ENCODE results near the gene FABP1.

The FABP1 gene

GRCh38 chr2:88137833-88138232, 10.0 kb upstream of the FABP1 start:
- DNase-seq (ENCODE audit: low spot score): no peak

- no peak for DNase-seq (ENCODE audit: low spot score)
Observed at GRCh38 chr2:88136817-88137216, 9.0 kb upstream of the FABP1 start.

DNA sequence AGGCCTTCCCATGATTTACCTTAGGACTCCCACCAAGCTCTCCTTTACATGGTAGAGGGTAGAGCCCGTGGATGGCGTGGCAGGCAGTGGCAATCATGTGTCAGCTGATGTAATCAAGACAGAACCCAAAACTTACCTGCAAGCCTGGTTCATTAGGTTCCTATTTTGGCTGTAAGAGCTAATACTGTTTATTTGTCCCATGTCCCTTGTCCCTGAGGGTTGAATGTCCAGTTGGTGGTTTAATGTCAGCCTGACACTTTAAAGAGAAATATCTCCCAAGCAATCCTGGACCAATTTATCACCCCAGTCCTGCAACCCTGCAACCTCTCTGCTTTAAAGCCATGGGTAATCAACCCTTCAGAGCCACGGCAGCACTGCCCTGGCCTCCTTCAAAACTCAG, 6.0 kb upstream of the FABP1 start:
- DNase-seq (ENCODE audit: low spot score): no peak

DNA sequence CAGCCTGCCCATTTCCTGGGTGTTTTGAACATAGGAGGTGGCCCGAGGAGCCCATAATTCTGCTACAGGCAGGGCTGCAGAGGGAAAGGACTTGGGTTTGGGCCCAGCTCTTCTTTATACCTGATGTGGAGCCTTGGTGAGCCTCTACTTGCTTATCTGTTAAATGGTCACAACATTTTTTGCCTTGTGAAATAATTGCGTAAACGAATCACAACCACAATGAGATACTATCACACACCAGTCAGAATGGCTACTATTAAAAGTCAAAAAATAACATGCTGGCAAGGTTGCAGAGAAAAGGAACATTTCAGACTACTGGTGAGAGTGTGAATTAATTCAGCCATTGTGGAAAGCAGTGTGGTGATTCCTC, 4.1 kb upstream of the FABP1 start:
- DNase-seq (ENCODE audit: low spot score): no peak

GRCh38 chr2:88131201-88131998, 3.5 kb upstream of the FABP1 start:
- DNase-seq (ENCODE audit: low spot score): no peak

DNA sequence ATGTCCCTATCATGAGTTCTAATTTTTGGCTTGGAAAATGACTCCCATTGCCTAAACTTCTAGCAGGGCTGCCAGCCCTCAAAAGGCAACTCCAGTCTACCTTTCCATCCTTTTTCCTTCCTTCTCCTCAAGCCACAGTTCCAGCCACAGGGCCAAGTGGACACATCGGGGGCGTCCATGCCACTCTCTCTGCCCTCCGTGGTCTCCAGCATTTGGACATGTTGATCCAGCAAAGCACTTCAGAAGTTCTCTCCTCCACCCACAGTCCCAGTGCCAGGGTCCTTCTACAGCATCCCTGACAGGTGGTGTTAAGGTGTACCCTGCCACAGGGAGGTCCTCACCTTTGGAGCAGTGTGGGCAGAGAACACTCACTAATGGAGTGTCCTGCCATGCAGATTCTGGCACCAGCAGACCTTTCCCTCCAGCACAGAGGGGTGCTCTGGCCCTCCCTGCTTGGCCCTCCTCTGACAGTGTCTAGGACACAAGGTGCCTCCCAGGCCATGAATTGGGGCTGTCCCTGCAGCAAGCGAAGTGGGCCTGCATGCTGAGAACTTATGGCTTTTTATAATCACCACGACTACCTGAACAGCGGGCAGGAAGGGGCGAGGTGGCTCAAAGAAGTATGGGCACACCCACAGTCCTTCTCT, 1.6 kb upstream of the FABP1 start:
- no peak for DNase-seq (ENCODE audit: low spot score)

DNA sequence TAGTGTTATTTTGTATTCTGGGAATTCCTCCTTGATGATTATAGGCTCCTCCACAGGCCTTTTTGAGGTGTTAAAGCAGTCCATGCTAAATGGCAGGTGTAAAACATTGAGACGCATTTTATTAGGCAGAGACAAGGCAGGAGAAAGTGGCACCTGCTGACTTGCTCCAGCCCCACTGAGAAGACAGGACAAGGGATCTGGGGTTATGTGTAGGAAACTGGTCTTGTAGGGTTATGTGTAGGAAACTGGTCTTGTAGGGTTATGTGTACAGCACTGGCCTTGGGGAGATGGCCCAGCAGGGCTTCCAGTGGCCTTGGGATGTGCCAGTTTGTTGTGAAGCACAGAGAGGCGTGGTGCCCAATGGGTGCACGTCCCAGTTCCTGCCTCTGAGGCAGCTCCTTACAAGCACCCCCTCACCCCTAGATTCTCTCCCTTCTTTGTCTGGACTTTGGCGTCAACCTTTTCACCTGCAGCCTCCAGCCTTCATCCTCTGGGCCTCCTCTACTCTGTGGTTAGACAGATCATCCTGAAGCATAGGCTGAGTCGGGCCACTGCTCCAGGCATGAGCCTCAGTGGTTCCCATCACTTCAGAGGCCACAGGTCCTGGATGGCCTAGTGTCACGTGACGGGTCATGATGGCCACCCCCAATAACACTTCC, 921 bp upstream of the FABP1 start:
- no peak for DNase-seq (ENCODE audit: low spot score)

DNA sequence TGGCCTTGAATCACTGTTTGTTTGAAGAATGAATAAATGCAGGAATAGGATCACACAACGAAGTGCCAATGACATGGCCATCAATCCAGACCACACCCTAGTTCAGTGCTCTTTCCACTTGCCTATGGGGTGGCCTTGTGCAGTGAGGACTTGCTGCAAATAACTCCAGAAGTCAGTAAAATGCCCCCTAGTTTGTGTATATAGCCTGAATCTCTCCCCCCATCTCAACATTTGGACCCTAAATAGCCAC, 299 bp downstream of the FABP1 start:
- DNase-seq (ENCODE audit: low spot score): no peak

- no peak for DNase-seq (ENCODE audit: low spot score)
Observed at GRCh38 chr2:88126772-88127637, 857 bp downstream of the FABP1 start.

GRCh38 chr2:88125924-88126771, 1.7 kb downstream of the FABP1 start:
- DNase-seq (ENCODE audit: low spot score): no peak

- no peak for DNase-seq (ENCODE audit: low spot score)
Observed at GRCh38 chr2:88125344-88125923, 2.4 kb downstream of the FABP1 start.

- DNase-seq (ENCODE audit: low spot score): no peak
Observed at GRCh38 chr2:88123975-88124917, 3.6 kb downstream of the FABP1 start.

DNA sequence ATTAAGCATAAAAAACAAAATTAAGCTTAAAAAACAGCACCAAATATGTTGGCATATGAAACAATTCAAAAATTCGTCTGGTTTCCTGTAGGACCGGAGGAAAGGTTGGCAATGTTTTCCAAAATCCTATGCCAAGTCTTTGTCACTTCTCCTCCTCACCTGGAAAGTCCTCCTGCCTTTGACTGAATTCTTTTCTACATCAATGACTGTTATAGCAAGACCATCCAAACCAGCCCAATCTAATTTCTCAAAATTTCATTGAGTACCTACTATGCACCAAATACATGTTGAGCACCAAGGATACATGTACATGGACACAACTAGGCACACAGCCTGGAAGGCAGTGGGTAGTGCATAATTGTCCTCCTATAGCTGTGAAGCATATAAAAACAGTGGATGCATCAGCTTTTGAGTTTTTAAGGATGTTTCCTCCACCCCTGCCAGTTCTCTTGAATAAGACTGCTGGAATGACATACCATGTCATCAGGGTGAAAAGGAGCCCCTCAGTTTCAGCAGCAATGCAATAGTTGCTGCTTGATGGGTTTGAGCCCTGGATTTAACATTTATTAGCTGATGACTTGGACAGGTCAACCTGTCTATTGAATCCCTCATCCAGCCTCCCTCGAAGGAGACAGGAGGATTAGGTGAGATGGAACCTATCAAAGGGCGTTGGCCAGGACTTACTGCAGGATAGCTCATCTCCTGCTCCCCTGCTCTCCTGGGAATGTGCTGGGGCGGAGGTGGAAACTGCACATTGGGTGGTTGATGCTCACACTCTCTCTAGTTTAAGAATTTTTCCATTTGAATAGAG, 4.5 kb downstream of the FABP1 start:
- no peak for DNase-seq (ENCODE audit: low spot score)

- no peak for DNase-seq (ENCODE audit: low spot score)
Observed at GRCh38 chr2:88122141-88122884, 5.5 kb downstream of the FABP1 start.

DNA sequence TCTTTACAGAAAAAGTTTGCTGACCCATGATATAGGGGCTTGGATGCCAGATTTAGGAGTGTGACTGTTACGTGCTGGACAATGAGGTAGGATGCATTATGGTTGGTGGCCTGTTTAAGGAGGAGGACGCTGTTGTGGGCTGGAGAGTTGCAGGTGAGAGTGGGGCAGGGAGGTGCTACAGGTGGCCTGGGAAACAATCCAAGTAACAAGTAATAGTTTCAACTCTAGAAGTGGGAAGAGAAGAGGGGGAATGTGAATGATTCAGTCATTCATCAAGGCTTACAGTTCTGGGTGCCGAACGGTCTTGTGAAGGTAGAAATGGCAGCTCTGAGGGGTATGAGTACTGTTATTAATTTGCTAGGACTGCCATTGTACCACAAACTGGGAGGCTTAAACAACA, 6.2 kb downstream of the FABP1 start:
- no peak for DNase-seq (ENCODE audit: low spot score)

DNA sequence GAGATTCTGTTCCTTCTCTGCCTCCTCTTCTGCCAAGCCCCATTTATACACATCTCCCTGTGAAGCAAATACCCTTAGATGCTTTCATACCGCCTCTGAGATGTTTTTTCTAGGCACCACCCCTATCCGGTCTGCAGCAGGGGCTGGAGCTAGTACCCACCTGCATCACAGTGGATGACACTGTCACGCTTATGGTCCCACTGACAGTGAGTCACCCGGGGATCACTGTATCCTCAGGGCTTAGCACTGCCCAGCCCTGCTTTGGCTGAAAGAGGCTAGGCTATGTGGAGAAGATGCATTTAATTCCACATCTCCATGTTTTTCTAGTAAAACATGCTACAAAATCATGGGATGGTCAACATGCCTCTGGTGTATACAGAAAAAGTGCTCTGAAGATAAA, 9.9 kb downstream of the FABP1 start:
- DNase-seq (ENCODE audit: low spot score): no peak

GRCh38 chr2:88116669-88117432, 11.0 kb downstream of the FABP1 start:
- DNase-seq (ENCODE audit: low spot score): no peak
